ENCODE data around the gene CNNM3.

- TF ChIP-seq CTCF (IDR thresholded peaks at IDR 0.05): no peak
- TF ChIP-seq POLR2A (IDR thresholded peaks at IDR 0.05): no peak
These were observed 28.7 kb upstream of the CNNM3 start for GRCh38 chr2:96787411-96787810.
